HCT116 (cell line): ENCODE data around the gene FBLL1.

Experiments
- POLR2A ChIP-seq: IDR thresholded peaks from 2 replicates; pipeline ENCODE4 v1.7.0; 2011; ENCODE audit warnings: borderline replicate concordance; ENCODE audit not compliant: insufficient read depth, insufficient read length; ENCODE audit errors: extremely low read depth
- POLR2AphosphoS5 ChIP-seq: IDR thresholded peaks from 2 replicates; pipeline ENCODE4 v1.6.1; 2011; ENCODE audit warnings: mild to moderate bottlenecking, low read depth, low read length, moderate library complexity

- TF ChIP-seq POLR2A = no peak
- TF ChIP-seq POLR2AphosphoS5 = no peak
Measured at GRCh38 chr5:168563959-168564358, 34.9 kb downstream of the FBLL1 start.
